ENCODE measurements around the gene ARAP1.

The ARAP1 gene

GRCh38 chr11:72716788-72717435 lies 35.3 kb downstream of the ARAP1 start:
- no peak for TF ChIP-seq TAF1 (IDR thresholded peaks at IDR 0.05; ENCODE audit: borderline replicate concordance, low read depth, low read length)
- no peak for TF ChIP-seq POLR2AphosphoS5 (IDR thresholded peaks at IDR 0.05; ENCODE audit: low read depth, low read length)
- no peak for TF ChIP-seq POLR2A (IDR thresholded peaks at IDR 0.05; ENCODE audit: low read depth, low read length)
- no peak for FAIRE-seq
- DNase-seq (ENCODE audit: insufficient read length) = no peak

- FAIRE-seq (no peak), DNase-seq (ENCODE audit: insufficient read length) (no peak)
- no peak for TF ChIP-seq POLR2AphosphoS5 (IDR thresholded peaks at IDR 0.05; ENCODE audit: low read depth, low read length)
- TF ChIP-seq POLR2A (IDR thresholded peaks at IDR 0.05; ENCODE audit: low read depth, low read length) = no peak
- no peak for TF ChIP-seq TAF1 (IDR thresholded peaks at IDR 0.05; ENCODE audit: borderline replicate concordance, low read depth, low read length)
These were observed 35.9 kb downstream of the ARAP1 start for GRCh38 chr11:72716290-72716689.

- TF ChIP-seq TAF1 (IDR thresholded peaks at IDR 0.05; ENCODE audit: borderline replicate concordance, low read depth, low read length) (no peak), POLR2A (IDR thresholded peaks at IDR 0.05; ENCODE audit: low read depth, low read length) (no peak), POLR2AphosphoS5 (IDR thresholded peaks at IDR 0.05; ENCODE audit: low read depth, low read length) (no peak)
- no peak for FAIRE-seq
These were observed 39.4 kb downstream of the ARAP1 start for GRCh38 chr11:72712841-72713240.

DNA sequence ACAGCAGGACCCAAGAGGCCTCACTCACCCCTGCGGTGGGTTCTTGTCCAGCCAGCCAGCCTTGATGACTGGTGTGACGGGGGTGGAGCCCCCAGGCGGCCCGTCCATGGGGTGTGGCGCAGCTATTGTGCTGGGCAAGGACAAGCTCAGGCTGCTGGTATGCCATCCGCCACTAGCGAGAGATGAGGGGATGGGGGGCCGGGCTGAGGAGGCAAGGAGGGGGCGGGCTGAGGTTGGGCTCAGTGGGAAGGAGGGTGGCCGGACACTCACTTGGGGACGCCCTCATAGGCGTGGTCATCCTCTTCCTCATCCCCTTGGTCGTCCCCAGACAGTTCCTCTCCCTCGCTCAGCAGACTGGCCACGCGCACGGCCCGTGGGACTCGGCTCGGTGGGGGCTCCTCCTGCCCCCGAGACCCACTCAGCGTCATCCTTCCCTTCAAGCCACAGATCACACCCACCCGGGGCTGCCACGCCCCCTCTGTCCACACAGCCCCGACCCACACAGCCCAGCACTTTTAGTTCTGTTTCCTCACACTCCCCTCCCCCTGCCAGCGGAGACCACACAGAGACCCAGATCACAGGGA lies 39.9 kb downstream of the ARAP1 start:
- TF ChIP-seq POLR2A (IDR thresholded peaks at IDR 0.05; ENCODE audit: low read depth, low read length) = no peak
- TF ChIP-seq TAF1 (IDR thresholded peaks at IDR 0.05; ENCODE audit: borderline replicate concordance, low read depth, low read length) = no peak
- no peak for TF ChIP-seq POLR2AphosphoS5 (IDR thresholded peaks at IDR 0.05; ENCODE audit: low read depth, low read length)
- FAIRE-seq (no peak), DNase-seq (ENCODE audit: insufficient read length) (no peak)

More at GRCh38 chr11:72712841-72713240, 39.4 kb downstream of the ARAP1 start:
- DNase-seq (ENCODE audit: insufficient read length) = no peak

DNA sequence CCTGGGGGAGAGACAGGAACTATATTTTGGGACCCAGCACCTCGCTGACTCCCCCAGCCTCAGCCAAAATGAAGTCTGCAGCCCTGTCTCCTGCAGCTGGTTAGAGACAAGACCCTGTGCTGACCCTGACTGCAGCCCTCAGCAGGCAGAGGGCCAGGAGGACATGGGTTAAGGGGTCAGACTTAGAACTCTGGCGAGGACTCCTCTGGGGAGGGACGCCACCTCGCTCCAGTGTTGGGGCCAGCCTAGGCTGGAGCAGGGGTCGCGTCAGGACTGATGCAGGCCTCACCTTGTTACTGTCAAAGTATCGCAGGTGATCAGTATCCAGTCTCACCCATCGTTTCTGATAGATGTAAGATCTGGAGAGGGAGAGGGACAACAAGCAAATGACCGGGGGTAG lies 41.1 kb downstream of the ARAP1 start:
- FAIRE-seq = no peak
- no peak for TF ChIP-seq POLR2A (IDR thresholded peaks at IDR 0.05; ENCODE audit: low read depth, low read length)
- TF ChIP-seq TAF1 (IDR thresholded peaks at IDR 0.05; ENCODE audit: borderline replicate concordance, low read depth, low read length) = no peak
- no peak for TF ChIP-seq POLR2AphosphoS5 (IDR thresholded peaks at IDR 0.05; ENCODE audit: low read depth, low read length)
- DNase-seq (ENCODE audit: insufficient read length) = no peak

GRCh38 chr11:72710278-72710677 lies 41.9 kb downstream of the ARAP1 start:
- TF ChIP-seq POLR2A (IDR thresholded peaks at IDR 0.05; ENCODE audit: low read depth, low read length) (no peak), POLR2AphosphoS5 (IDR thresholded peaks at IDR 0.05; ENCODE audit: low read depth, low read length) (no peak), TAF1 (IDR thresholded peaks at IDR 0.05; ENCODE audit: borderline replicate concordance, low read depth, low read length) (no peak)
- DNase-seq (ENCODE audit: insufficient read length) = no peak
- no peak for FAIRE-seq

- FAIRE-seq = no peak
- DNase-seq (ENCODE audit: insufficient read length) = no peak
- TF ChIP-seq POLR2AphosphoS5 (IDR thresholded peaks at IDR 0.05; ENCODE audit: low read depth, low read length) = no peak
- no peak for TF ChIP-seq POLR2A (IDR thresholded peaks at IDR 0.05; ENCODE audit: low read depth, low read length)
- TF ChIP-seq TAF1 (IDR thresholded peaks at IDR 0.05; ENCODE audit: borderline replicate concordance, low read depth, low read length) = no peak
These were observed 42.5 kb downstream of the ARAP1 start for GRCh38 chr11:72709478-72710238.

GRCh38 chr11:72707032-72707431 lies 45.2 kb downstream of the ARAP1 start:
- FAIRE-seq = no peak
- TF ChIP-seq TAF1 (IDR thresholded peaks at IDR 0.05; ENCODE audit: borderline replicate concordance, low read depth, low read length) (no peak), POLR2AphosphoS5 (IDR thresholded peaks at IDR 0.05; ENCODE audit: low read depth, low read length) (no peak), POLR2A (IDR thresholded peaks at IDR 0.05; ENCODE audit: low read depth, low read length) (no peak)

GRCh38 chr11:72706579-72706978 lies 45.6 kb downstream of the ARAP1 start:
- no peak for FAIRE-seq
- no peak for DNase-seq (ENCODE audit: insufficient read length)
- TF ChIP-seq POLR2AphosphoS5 (IDR thresholded peaks at IDR 0.05; ENCODE audit: low read depth, low read length) (no peak), POLR2A (IDR thresholded peaks at IDR 0.05; ENCODE audit: low read depth, low read length) (no peak), TAF1 (IDR thresholded peaks at IDR 0.05; ENCODE audit: borderline replicate concordance, low read depth, low read length) (no peak)

More at GRCh38 chr11:72707032-72707431, 45.2 kb downstream of the ARAP1 start:
- DNase-seq (ENCODE audit: insufficient read length) = no peak

- DNase-seq (ENCODE audit: insufficient read length) = no peak
- no peak for FAIRE-seq
- TF ChIP-seq TAF1 (IDR thresholded peaks at IDR 0.05; ENCODE audit: borderline replicate concordance, low read depth, low read length) = no peak
- no peak for TF ChIP-seq POLR2A (IDR thresholded peaks at IDR 0.05; ENCODE audit: low read depth, low read length)
- TF ChIP-seq POLR2AphosphoS5 (IDR thresholded peaks at IDR 0.05; ENCODE audit: low read depth, low read length) = no peak
These were observed 46.5 kb downstream of the ARAP1 start for GRCh38 chr11:72705442-72706365.

Data from GM12892 (cell line).